ENCODE measurements around the gene RAB11B. TPM values are rescaled to one million over a fixed set of nuclear protein-coding genes. Genes with fewer than 3 reads are reported as not detected.
A peak's percentile ranks its signal among the peaks of the same experiment; 100 is the strongest.

Gene RAB11B
- polyA plus RNA-seq, 6 donors from 2014 or later: 47.9 to 81.2 (median 58.2) TPM

DNA sequence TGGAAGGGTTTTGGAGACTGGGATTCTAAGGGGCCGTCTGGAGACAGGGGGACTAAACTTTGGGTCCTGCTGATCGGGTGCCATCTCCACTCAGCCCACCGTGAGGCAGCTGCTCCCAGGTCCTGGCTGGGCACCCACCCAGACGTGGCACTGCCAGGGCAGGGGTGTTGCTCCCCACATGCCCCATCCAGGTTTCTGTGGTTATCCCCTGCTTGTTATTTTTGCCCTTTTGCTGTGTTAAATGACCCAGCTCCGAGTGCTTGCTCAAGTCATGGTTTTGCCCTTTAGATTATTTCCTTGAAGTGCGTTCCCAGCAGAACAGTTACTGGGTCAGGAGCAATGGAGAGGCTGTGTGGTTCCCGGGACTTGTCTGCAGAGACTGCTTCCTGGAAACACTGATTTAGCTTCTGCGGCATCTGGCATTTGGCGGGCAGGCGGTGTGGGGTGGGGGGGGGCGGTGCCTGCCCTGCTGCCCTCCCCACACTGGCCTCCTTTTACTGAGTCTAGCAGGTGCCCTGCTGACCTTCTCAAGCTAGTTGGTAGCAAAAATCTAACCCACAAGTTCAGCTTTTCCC lies 1.9 kb downstream of the RAB11B start:
- Mint-ChIP-seq H3K27me3 (no peaks in the 10 kb centered on the region), H3K4me1 (peaks cover 27 to 53% (median 47%) of the 10 kb centered on the region in 3 donors), H3K9me3 (no peaks in the 10 kb centered on the region), H3K36me3 (no peaks in the 10 kb centered on the region), H3K4me3 (peak overlapping the region in 2 of 8 donors; percentile 9 to 88), H3K27ac (peak overlapping the region in 3 of 6 donors; percentile 7 to 76 (median 71))
- ATAC-seq (ENCODE audit: low read depth in 2 of 2): no peak
- DNase-seq: no peak

DNA sequence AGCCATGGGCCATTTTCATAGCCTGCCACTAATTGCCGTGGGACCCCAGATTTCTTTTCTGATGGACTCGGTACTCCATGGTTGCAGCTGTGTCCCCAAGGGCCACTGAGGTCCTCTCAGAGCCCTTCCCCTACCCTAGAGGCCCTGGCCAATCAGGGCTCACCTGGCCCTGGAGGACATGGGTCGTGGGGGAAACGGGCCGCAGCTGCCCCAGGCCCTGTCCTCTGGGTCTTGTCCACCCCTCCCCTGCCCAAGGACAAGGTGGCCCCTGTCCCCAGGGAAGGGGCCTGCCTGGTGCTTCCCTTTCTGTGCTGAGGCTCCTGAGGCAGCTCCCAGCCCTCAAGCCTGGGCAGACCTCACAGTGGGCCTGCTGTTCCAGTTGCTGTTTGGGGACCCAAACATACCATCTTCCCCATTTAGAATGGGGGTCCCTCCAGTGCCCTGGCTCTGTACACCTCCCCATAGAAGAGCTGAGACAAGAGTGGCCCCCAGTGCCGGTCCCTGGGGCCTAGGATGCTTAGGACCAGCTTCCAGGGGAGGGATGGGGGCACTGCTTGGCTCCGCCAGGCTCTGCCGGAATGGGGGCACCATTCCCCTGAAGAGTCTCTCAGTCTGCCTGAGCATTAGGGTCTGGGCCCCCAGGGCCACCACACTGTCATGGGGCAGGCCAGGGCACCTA lies 3.2 kb downstream of the RAB11B start:
- ATAC-seq (ENCODE audit: low read depth in 2 of 2): no peak
- peaks cover 30 to 58% (median 52%) of the 10 kb centered on the region in 3 donors for H3K4me1 Mint-ChIP-seq
- H3K4me3 Mint-ChIP-seq: peak overlapping the region in 3 of 8 donors; percentile 20 to 78 (median 37)
- no peaks in the 10 kb centered on the region for H3K27me3 Mint-ChIP-seq
- H3K36me3 Mint-ChIP-seq: no peaks in the 10 kb centered on the region
- DNase-seq: no peak
- H3K9me3 Mint-ChIP-seq: no peaks in the 10 kb centered on the region
- H3K27ac Mint-ChIP-seq: peak overlapping the region in 1 of 6 donors; percentile 38

DNA sequence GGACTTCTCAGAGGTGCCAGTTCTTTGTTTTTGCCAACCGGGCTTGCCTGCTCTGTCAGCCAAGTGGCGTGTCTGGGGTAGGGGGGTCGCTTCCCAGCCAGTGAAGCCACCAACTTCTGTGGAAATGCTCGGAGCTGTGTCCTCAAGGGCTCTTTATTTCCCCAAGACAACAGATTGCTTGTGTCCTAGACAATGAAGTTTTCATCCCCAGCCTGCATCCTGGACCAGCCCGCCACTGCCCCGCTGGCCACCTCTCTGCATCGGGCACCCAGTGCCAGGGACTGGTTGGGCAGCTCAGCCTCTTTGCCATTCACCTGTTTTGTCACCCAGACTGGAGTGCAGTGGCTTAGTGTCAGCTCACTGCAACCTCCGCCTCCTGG lies 3.7 kb downstream of the RAB11B start:
- ATAC-seq (ENCODE audit: low read depth in 2 of 2) (no peak), DNase-seq (no peak)
- Mint-ChIP-seq H3K27me3 (no peaks in the 10 kb centered on the region), H3K4me1 (peaks cover 30 to 58% (median 52%) of the 10 kb centered on the region in 3 donors), H3K27ac (peak overlapping the region in 1 of 6 donors; percentile 38), H3K4me3 (peak overlapping the region in 1 of 8 donors; percentile 78), H3K36me3 (no peaks in the 10 kb centered on the region), H3K9me3 (no peaks in the 10 kb centered on the region)

DNA sequence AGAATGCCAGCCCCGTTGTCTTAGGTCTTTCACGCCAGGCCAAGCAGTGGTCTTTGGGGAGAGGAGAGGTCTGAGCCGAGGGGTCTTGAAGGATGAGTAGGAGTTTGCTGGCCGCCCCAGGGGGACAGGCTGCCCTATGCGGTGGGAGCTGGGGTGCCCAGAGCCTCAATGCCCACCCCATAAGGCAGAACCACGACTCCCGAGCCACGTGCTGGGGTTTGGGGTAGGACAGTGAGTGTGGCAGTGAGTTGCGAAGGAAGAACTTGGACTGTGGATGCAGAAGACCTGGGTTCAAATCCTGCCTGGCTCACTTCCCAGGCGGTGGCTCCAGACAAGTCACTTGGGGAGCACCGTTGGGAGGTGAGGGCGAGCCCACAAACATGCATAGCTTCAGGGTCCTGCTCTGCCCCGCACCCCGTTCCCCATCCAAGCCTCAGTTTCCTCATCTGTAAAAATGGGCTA lies 5.5 kb downstream of the RAB11B start:
- no peak for ATAC-seq (ENCODE audit: low read depth in 2 of 2)
- H3K36me3 Mint-ChIP-seq: no peaks in the 10 kb centered on the region
- no peaks in the 10 kb centered on the region for H3K27me3 Mint-ChIP-seq
- peaks cover 32 to 59% (median 57%) of the 10 kb centered on the region in 3 donors for H3K4me1 Mint-ChIP-seq
- no peak overlapping the region for H3K27ac Mint-ChIP-seq
- H3K4me3 Mint-ChIP-seq: peak overlapping the region in 2 of 8 donors; percentile 12 to 51
- no peak for DNase-seq
- no peaks in the 10 kb centered on the region for H3K9me3 Mint-ChIP-seq

DNA sequence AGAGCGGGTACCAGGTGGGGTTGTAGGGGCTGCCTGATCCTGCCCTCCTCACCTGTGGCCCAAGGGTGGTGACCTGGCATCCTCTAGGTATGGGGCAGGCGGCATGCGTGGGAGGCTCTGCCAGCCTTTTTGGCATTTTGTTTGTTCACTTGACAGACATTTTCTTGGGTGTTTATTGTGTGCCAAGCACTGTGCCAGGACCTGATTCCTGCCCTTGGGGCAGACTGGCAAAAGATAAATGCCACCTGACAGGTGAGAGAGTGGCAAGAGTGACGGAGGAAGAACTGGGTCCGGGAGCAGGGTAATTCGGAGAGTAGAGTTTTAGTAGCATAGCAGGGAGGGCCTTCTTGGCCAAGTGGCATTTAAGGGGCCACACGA lies 6.0 kb downstream of the RAB11B start:
- peak overlapping the region in 1 of 8 donors; percentile 24 for H3K4me3 Mint-ChIP-seq
- H3K27ac Mint-ChIP-seq: peak overlapping the region in 2 of 6 donors; percentile 8 to 91
- peaks cover 28 to 55% (median 52%) of the 10 kb centered on the region in 3 donors for H3K4me1 Mint-ChIP-seq
- ATAC-seq (ENCODE audit: low read depth in 2 of 2) (no peak), DNase-seq (no peak)
- H3K36me3 Mint-ChIP-seq: no peaks in the 10 kb centered on the region
- H3K27me3 Mint-ChIP-seq: no peaks in the 10 kb centered on the region
- no peaks in the 10 kb centered on the region for H3K9me3 Mint-ChIP-seq

DNA sequence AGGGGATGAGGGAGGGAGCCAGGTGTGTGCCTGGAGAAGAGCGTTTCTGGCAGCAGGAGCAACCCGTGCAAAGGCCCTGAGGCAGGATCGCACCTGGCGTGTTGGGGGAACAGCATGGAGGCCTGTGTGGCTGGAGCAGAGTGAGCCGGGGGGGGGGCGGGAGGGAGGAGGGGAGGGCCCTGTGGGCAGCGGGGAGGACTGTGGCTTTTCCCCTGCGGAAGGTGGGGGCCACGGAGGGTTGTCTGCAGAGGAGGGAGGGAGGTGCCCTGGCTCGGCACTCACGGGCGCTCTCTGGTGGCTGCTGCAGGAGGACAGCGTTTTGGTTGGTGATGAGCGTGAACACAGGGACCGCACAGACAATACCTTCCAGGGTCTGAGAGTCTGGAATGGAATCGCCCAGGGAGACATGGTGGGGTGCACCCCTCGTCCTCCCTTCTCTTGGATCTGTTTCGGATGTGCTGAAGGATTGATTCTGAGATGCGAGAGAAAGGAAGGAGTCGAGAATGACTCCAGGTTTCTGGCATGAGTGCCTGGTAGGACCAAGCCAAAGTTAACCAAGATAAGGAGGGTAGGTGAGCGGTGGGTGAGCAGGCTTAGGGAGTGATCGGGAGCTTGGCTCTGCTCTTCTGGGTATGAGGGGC lies 6.5 kb downstream of the RAB11B start:
- DNase-seq: no peak
- peak; percentile 63 to 83 for ATAC-seq (ENCODE audit: low read depth in 2 of 2)
- Mint-ChIP-seq H3K9me3 (no peaks in the 10 kb centered on the region), H3K4me1 (peaks cover 26 to 53% (median 48%) of the 10 kb centered on the region in 3 donors), H3K36me3 (no peaks in the 10 kb centered on the region), H3K27ac (peak overlapping the region in 3 of 6 donors; percentile 19 to 91 (median 47)), H3K27me3 (no peaks in the 10 kb centered on the region), H3K4me3 (peak overlapping the region in 1 of 8 donors; percentile 30)

DNA sequence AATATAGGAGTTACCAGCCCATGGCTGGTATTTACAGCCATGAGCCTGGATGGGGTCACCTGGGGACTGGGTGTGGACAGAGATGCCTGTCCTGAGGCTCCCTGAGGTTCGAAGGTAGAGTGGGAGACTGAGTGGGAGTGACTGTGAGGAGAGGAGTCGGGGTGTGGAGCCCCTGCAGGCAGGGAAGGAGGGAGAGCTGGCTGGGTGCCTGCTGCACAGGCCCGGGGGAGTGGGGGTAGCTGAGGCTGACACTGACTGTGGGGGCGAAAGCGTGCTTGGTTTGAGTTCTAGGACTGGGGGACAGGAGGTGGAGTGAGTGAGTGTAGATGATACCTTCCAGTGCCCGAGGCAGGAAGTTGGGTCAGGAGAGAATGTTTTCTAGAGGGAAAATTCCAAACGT lies 7.1 kb downstream of the RAB11B start:
- no peaks in the 10 kb centered on the region for H3K27me3 Mint-ChIP-seq
- no peak for DNase-seq
- H3K36me3 Mint-ChIP-seq: no peaks in the 10 kb centered on the region
- H3K4me3 Mint-ChIP-seq: no peak overlapping the region
- no peak for ATAC-seq (ENCODE audit: low read depth in 2 of 2)
- H3K9me3 Mint-ChIP-seq: no peaks in the 10 kb centered on the region
- H3K27ac Mint-ChIP-seq: peak overlapping the region in 3 of 6 donors; percentile 19 to 92 (median 34)
- peaks cover 24 to 47% (median 46%) of the 10 kb centered on the region in 3 donors for H3K4me1 Mint-ChIP-seq

DNA sequence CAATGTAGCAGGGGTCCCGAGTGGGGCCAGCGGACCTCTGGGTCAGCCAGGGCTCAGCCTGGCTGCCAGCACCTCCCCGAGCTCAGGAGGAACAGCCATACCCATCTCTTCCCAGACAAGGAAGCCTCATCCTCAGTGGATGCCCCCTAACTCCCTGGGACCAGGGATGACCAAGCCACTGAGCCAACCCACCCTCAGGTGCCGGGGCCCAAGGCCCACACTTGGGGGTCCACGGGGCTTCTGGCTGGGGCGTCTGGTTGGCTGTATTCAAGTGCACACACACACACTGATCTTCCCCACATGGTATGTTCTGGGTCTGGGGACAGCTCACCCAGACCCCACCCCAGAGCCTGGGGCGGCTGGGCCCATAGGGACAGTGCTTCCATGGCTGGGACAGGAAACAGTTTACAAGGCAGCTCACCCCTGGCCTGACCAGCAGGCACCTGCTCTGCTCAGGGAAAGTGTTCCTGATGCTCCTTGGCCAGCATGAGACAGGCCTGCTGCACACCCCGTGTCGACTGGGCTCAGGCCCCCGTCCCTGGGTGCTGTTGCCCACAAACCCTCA lies 7.7 kb downstream of the RAB11B start:
- Mint-ChIP-seq H3K27me3 (no peaks in the 10 kb centered on the region), H3K9me3 (no peaks in the 10 kb centered on the region), H3K27ac (no peak overlapping the region), H3K4me3 (no peak overlapping the region), H3K36me3 (no peaks in the 10 kb centered on the region), H3K4me1 (peaks cover 24 to 46% (median 44%) of the 10 kb centered on the region in 3 donors)
- DNase-seq: no peak
- no peak for ATAC-seq (ENCODE audit: low read depth in 2 of 2)

DNA sequence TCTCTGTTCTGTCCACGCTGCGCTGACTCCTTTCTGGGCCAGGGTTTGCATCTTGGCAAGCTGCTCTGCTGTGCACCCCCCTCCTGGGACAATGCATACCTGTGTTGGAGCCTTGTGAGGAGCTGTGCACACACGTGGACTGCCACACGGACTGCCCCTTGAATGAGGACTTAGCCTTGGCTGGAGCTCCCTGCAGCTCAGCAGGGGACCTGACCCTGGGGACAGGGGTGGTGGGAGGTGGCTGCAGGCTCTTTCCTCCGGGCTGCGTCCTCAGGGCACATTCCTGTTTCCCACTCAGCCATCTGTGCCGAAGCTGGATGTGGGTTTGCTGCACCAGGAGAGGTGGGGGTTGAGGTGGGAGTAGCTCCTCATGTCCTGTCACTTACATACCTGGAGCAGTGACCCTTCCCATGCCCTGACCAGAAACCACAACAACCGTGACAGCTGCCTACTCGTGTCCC lies 8.2 kb downstream of the RAB11B start:
- Mint-ChIP-seq H3K27me3 (no peaks in the 10 kb centered on the region), H3K9me3 (no peaks in the 10 kb centered on the region), H3K36me3 (no peaks in the 10 kb centered on the region), H3K4me1 (peaks cover 19 to 42% (median 39%) of the 10 kb centered on the region in 3 donors), H3K27ac (peak overlapping the region in 1 of 6 donors; percentile 67), H3K4me3 (peak overlapping the region in 1 of 8 donors; percentile 25)
- DNase-seq: no peak
- ATAC-seq (ENCODE audit: low read depth in 2 of 2): no peak

DNA sequence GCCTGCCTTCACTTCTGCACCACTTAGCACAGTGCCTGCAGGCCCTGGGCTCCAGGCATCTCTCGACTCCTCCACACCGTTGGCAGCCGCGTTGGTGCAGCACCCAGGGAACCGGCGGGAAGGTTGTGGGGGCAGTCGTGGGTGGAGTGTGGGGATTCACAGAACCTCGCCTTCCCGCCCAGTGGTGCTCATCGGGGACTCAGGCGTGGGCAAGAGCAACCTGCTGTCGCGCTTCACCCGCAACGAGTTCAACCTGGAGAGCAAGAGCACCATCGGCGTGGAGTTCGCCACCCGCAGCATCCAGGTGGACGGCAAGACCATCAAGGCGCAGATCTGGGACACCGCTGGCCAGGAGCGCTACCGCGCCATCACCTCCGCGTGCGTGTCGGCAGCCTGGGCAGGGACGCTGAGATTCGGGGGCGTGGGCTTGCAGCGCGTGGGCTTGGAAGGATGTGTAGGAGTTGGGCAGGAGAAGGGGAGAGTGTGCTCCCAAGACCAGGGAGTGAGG lies 9.6 kb downstream of the RAB11B start:
- Mint-ChIP-seq H3K9me3 (no peaks in the 10 kb centered on the region), H3K36me3 (peaks cover 0 to 8% of the 10 kb centered on the region in 2 donors), H3K27ac (no peak overlapping the region), H3K4me1 (peaks cover 16 to 33% (median 32%) of the 10 kb centered on the region in 3 donors), H3K27me3 (no peaks in the 10 kb centered on the region), H3K4me3 (no peak overlapping the region)
- DNase-seq (no peak), ATAC-seq (ENCODE audit: low read depth in 2 of 2) (no peak)

DNA sequence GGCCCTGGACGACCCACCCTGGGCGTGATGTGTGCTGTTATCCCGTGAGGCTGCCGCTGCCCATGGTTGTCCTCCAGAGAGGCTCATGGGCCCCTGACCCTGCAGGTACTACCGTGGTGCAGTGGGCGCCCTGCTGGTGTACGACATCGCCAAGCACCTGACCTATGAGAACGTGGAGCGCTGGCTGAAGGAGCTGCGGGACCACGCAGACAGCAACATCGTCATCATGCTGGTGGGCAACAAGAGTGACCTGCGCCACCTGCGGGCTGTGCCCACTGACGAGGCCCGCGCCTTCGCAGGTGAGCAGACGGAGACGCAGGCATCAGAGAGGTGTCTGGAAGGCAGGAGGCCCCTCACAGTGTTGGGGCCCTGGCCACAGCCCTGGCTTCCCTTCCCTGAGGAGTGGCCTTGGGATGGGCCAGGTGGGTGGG lies 11.8 kb downstream of the RAB11B start:
- ATAC-seq (ENCODE audit: low read depth in 2 of 2) (no peak), DNase-seq (no peak)
- Mint-ChIP-seq H3K27me3 (no peaks in the 10 kb centered on the region), H3K27ac (peak overlapping the region in 2 of 6 donors; percentile 63 to 82), H3K36me3 (peaks cover 0 to 8% of the 10 kb centered on the region in 2 donors), H3K4me1 (peaks cover 7 to 15% (median 13%) of the 10 kb centered on the region in 3 donors), H3K4me3 (no peak overlapping the region), H3K9me3 (no peaks in the 10 kb centered on the region)

DNA sequence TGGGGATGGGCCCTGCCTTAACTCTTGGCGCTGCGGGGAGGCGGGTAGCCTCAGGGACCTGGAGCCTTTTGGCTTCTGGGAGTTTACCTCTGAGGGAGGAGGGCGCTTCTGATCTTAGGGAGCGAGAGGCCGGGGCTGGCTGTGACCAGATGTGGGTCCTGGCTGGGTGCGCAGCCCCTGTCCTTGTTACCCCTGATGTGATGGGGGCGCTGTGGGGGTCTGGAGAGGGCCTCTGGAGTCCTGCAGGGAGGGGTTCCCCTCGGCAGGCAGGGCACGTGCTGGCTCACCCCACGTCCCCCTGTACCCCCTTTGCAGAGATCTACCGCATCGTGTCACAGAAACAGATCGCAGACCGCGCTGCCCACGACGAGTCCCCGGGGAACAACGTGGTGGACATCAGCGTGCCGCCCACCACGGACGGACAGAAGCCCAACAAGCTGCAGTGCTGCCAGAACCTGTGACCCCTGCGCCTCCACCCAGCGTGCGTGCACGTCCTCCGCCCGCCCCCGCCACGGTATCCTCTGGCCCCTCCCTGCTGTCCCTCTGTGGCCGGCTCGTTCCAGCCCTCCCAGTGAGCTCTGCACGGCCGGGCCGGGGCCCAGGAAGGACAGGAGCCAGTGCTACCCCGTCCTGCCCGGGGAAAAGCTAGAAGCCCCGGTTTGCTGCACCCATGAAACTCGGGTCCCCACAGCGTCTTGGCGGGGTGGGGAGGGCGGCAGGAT lies 13.1 kb downstream of the RAB11B start:
- Mint-ChIP-seq H3K27me3 (no peaks in the 10 kb centered on the region), H3K4me1 (peaks cover 3 to 10% (median 9%) of the 10 kb centered on the region in 3 donors), H3K36me3 (peaks cover 0 to 8% of the 10 kb centered on the region in 2 donors), H3K27ac (peak overlapping the region in 1 of 6 donors; percentile 15), H3K9me3 (no peaks in the 10 kb centered on the region), H3K4me3 (no peak overlapping the region)
- ATAC-seq (ENCODE audit: low read depth in 2 of 2) (no peak), DNase-seq (no peak)

DNA sequence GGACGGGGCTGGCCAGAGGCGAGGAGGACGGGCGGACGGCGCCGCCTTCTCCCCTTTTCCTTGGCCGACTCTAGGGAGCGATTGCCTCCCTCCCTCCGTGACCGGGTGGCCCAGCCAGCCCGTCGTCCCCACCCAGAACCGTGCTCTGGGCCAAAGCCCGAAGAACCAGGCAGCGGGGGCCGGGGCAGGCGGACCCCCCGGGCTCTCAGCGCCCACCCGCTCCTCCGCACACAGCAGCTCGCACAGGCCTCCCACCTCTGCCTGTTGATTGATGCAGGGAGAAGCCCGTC lies 13.6 kb downstream of the RAB11B start:
- no peak for ATAC-seq (ENCODE audit: low read depth in 2 of 2)
- no peaks in the 10 kb centered on the region for H3K9me3 Mint-ChIP-seq
- H3K36me3 Mint-ChIP-seq: peaks cover 0 to 8% of the 10 kb centered on the region in 2 donors

More for the DNA sequence above, 13.6 kb downstream of the RAB11B start:
- H3K4me1 Mint-ChIP-seq: peaks cover 3 to 10% (median 9%) of the 10 kb centered on the region in 3 donors
- no peak overlapping the region for H3K27ac Mint-ChIP-seq
- no peaks in the 10 kb centered on the region for H3K27me3 Mint-ChIP-seq
- DNase-seq: no peak
- no peak overlapping the region for H3K4me3 Mint-ChIP-seq

Data from naive B cell (primary cell).